Chondrocyte (in vitro differentiated cells): ENCODE results near the gene PRELID2. TPM values are rescaled to one million over a fixed set of nuclear protein-coding genes. Genes with fewer than 3 reads are reported as not detected.

Source experiments
- DNase-seq: peaks from one replicate; pipeline ENCODE4 v3.0.0; 2021; ENCODE audit warnings: mixed read lengths, low spot score
- H3K27ac Mint-ChIP-seq: one replicate; pipeline ENCODE4 v1.8.0; 2021; ENCODE audit warnings: mild to moderate bottlenecking, moderate library complexity, mixed read lengths; ENCODE audit not compliant: unreplicated experiment
- H3K27me3 Mint-ChIP-seq: 2 replicates; pipeline ENCODE4 v1.8.0; 2021; ENCODE audit warnings: low read depth, mixed read lengths
- H3K36me3 Mint-ChIP-seq: 2 replicates; pipeline ENCODE4 v1.8.0; 2021; ENCODE audit warnings: low read depth, mixed read lengths
- H3K4me1 Mint-ChIP-seq: 2 replicates; pipeline ENCODE4 v1.8.0; 2021; ENCODE audit warnings: low read depth, mild to moderate bottlenecking, mixed read lengths
- H3K4me3 Mint-ChIP-seq: one replicate; pipeline ENCODE4 v1.8.0; 2021; ENCODE audit warnings: mild to moderate bottlenecking, moderate library complexity, mixed read lengths; ENCODE audit not compliant: unreplicated experiment
- H3K9me3 Mint-ChIP-seq: 2 replicates; pipeline ENCODE4 v1.8.0; 2021; ENCODE audit warnings: low read depth, mixed read lengths
- CTCF ChIP-seq: fragments of 200-600 bp; sonication (generic); IDR thresholded peaks from 2 replicates; pipeline ENCODE4 v1.5.0; 2021; ENCODE audit warnings: antibody characterized with exemption, mild to moderate bottlenecking, moderate library complexity
- total RNA-seq: library from RNA; stranded (reverse); gene quantifications from 3 replicates; pipeline ENCODE4 v1.2.1, GENCODE V29; 2021

Gene PRELID2
- total RNA-seq, 1 donor from 2014 or later = 6.2 TPM

DNA sequence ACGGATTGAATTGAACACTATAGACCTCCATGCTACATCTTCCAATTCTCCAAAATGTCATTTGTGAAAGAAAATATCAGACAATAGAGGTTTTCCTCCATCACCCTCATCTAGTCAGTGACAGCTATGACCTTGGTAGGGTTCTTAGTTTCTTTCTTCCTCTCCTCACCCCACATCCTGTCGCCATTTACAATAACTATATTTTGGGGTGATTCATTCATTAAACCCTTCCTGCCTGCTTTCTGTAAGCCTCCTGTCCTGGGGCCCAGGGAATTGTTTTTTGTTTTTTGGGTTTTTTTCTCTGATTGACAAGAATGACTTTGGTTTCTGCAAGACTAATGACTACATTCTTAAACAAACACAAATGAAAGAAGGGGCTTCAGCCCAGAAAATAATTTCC lies 82.6 kb downstream of the PRELID2 start:
- H3K27me3 Mint-ChIP-seq = no peaks in the 10 kb centered on the region
- DNase-seq = no peak
- TF ChIP-seq CTCF = no peak
- peak overlapping the region; percentile 2 for H3K27ac Mint-ChIP-seq
- H3K9me3 Mint-ChIP-seq = peaks cover 14% of the 10 kb centered on the region
- peaks cover 7% of the 10 kb centered on the region for H3K36me3 Mint-ChIP-seq
- H3K4me1 Mint-ChIP-seq = peaks cover 19% of the 10 kb centered on the region
- H3K4me3 Mint-ChIP-seq = no peak overlapping the region

DNA sequence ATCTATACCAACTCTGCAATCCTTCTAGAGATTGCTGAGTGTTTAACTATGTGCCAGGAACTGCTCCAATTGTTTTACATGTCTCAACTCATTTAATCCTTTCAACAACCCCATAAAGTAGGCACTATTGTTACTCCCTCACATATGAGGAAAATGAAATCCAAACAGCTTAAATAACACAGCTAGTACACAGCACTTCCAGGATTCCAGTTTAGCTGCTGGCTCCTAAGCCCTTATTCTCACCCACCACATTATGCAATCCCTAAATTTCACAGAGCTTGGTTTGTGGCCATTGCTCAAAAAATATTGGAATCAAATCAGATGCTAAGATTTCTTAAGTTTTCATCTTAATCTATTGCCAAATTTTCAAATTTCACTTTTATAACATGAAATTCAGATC lies 84.9 kb downstream of the PRELID2 start:
- TF ChIP-seq CTCF = no peak
- Mint-ChIP-seq H3K27ac (no peak overlapping the region), H3K9me3 (peaks cover 15% of the 10 kb centered on the region), H3K27me3 (no peaks in the 10 kb centered on the region), H3K36me3 (peaks cover 8% of the 10 kb centered on the region), H3K4me3 (no peak overlapping the region), H3K4me1 (peaks cover 19% of the 10 kb centered on the region)
- no peak for DNase-seq

- no peaks in the 10 kb centered on the region for H3K27me3 Mint-ChIP-seq
- no peak for TF ChIP-seq CTCF
- DNase-seq = no peak
- H3K4me1 Mint-ChIP-seq = no peaks in the 10 kb centered on the region
- peaks cover 16% of the 10 kb centered on the region for H3K9me3 Mint-ChIP-seq
- H3K4me3 Mint-ChIP-seq = no peak overlapping the region
- no peak overlapping the region for H3K27ac Mint-ChIP-seq
- peaks cover 9% of the 10 kb centered on the region for H3K36me3 Mint-ChIP-seq
Measured at GRCh38 chr5:145743396-145744061, 91.6 kb downstream of the PRELID2 start.

- Mint-ChIP-seq H3K4me3 (no peak overlapping the region), H3K4me1 (no peaks in the 10 kb centered on the region), H3K36me3 (peaks cover 9% of the 10 kb centered on the region), H3K27ac (no peak overlapping the region), H3K9me3 (peaks cover 12% of the 10 kb centered on the region), H3K27me3 (no peaks in the 10 kb centered on the region)
- no peak for DNase-seq
- no peak for TF ChIP-seq CTCF
Measured at GRCh38 chr5:145739843-145740242, 95.3 kb downstream of the PRELID2 start.

DNA sequence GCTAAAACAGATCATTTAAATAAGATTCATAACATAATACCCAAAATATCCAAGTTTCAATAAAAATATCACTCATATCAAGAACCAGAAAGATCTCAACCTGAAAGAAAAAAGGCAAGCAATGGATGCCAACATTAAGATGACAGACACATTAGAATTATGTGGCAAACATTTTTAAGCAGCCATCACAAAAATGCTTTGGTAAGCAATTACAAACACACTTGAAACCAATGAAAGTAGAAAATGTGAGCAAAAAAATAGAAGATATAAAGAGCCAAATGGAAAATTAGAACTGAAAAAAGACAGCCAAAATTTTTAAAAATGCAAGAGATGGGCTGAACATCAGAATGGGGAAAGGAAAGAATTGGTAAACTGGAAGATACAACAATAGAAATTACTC lies 96.9 kb downstream of the PRELID2 start:
- TF ChIP-seq CTCF = no peak
- no peaks in the 10 kb centered on the region for H3K4me1 Mint-ChIP-seq
- H3K36me3 Mint-ChIP-seq = peaks cover 9% of the 10 kb centered on the region
- H3K27me3 Mint-ChIP-seq = no peaks in the 10 kb centered on the region
- DNase-seq = no peak
- no peak overlapping the region for H3K4me3 Mint-ChIP-seq
- H3K9me3 Mint-ChIP-seq = peaks cover 12% of the 10 kb centered on the region
- no peak overlapping the region for H3K27ac Mint-ChIP-seq
